Activated T-helper 17 cell treated with anti-CD3 and anti-CD28 coated beads, Interleukin-2, amount 50 U/mL, for 72 hours (primary cell): ENCODE results near the gene ASPN. TPM values are rescaled to one million over a fixed set of nuclear protein-coding genes. Genes with fewer than 3 reads are reported as not detected.
"Not testable (repeated sequence)": the region's sequence is repeated elsewhere in the genome, so short reads cannot be mapped to it uniquely, and the experiment has no call there.

Source experiments
- ATAC-seq: fragments of 150-1000 bp; cut with Tn5 transposase; replicated peaks from 2 replicates; pipeline ENCODE4 v1.10.0; 2021; ENCODE audit warnings: mild to moderate bottlenecking, moderate library complexity
- H3K27ac Mint-ChIP-seq: one replicate; pipeline ENCODE4 v1.8.0; 2022; ENCODE audit warnings: mixed read lengths
- H3K27me3 Mint-ChIP-seq: one replicate; pipeline ENCODE4 v1.8.0; 2022; ENCODE audit warnings: mixed read lengths
- H3K36me3 Mint-ChIP-seq: one replicate; pipeline ENCODE4 v1.8.0; 2022; ENCODE audit warnings: low read depth, mild to moderate bottlenecking, mixed read lengths
- H3K4me1 Mint-ChIP-seq: one replicate; pipeline ENCODE4 v1.8.0; 2022; ENCODE audit warnings: mixed read lengths
- H3K4me3 Mint-ChIP-seq: one replicate; pipeline ENCODE4 v1.8.0; 2022; ENCODE audit warnings: mild to moderate bottlenecking, mixed read lengths
- H3K9me3 Mint-ChIP-seq: one replicate; pipeline ENCODE4 v1.8.0; 2022; ENCODE audit warnings: mixed read lengths
- total RNA-seq, 2 donors: library from RNA; stranded (reverse); gene quantifications; one replicate each; pipeline ENCODE4 v1.2.3, GENCODE V29; 2022

Gene ASPN
- total RNA-seq, 2 donors from 2014 or later: not detected

- H3K27me3 Mint-ChIP-seq: no peaks in the 10 kb centered on the region
- H3K36me3 Mint-ChIP-seq: peaks cover 5% of the 10 kb centered on the region
- H3K4me3 Mint-ChIP-seq: no peak overlapping the region
- ATAC-seq: no peak
- no peak overlapping the region for H3K27ac Mint-ChIP-seq
- no peaks in the 10 kb centered on the region for H3K4me1 Mint-ChIP-seq
- no peaks in the 10 kb centered on the region for H3K9me3 Mint-ChIP-seq
These were observed 52.5 kb downstream of the ASPN start for GRCh38 chr9:92429836-92430235.

- no peak overlapping the region for H3K27ac Mint-ChIP-seq
- no peaks in the 10 kb centered on the region for H3K9me3 Mint-ChIP-seq
- peaks cover 5% of the 10 kb centered on the region for H3K36me3 Mint-ChIP-seq
- ATAC-seq: no peak
- H3K4me3 Mint-ChIP-seq: no peak overlapping the region
- no peaks in the 10 kb centered on the region for H3K4me1 Mint-ChIP-seq
- H3K27me3 Mint-ChIP-seq: no peaks in the 10 kb centered on the region
These were observed 55.7 kb downstream of the ASPN start for GRCh38 chr9:92426501-92427145.

- Mint-ChIP-seq H3K27ac (no peak overlapping the region), H3K36me3 (peaks cover 5% of the 10 kb centered on the region), H3K27me3 (no peaks in the 10 kb centered on the region), H3K9me3 (no peaks in the 10 kb centered on the region), H3K4me3 (no peak overlapping the region), H3K4me1 (no peaks in the 10 kb centered on the region)
- no peak for ATAC-seq
These were observed 56.8 kb downstream of the ASPN start for GRCh38 chr9:92425474-92425873.

- no peaks in the 10 kb centered on the region for H3K27me3 Mint-ChIP-seq
- no peaks in the 10 kb centered on the region for H3K9me3 Mint-ChIP-seq
- H3K36me3 Mint-ChIP-seq: no peaks in the 10 kb centered on the region
- H3K4me3 Mint-ChIP-seq: no peak within 1 kb of the TSS
- no peak for ATAC-seq
- no peaks in the 10 kb centered on the region for H3K4me1 Mint-ChIP-seq
- H3K27ac Mint-ChIP-seq: no peak within 1 kb of the TSS
These were observed 58.0 kb downstream of the ASPN start, which contains the start of gene OMD for GRCh38 chr9:92424340-92424739. TSS of gene OMD (minus strand) at chr9:92424471. CDS start at chr9:92417558, 6,913 bp downstream.

GRCh38 chr9:92423612-92424011, 58.7 kb downstream of the ASPN start:
- Mint-ChIP-seq H3K27me3 (no peaks in the 10 kb centered on the region), H3K4me1 (no peaks in the 10 kb centered on the region), H3K4me3 (no peak overlapping the region), H3K9me3 (no peaks in the 10 kb centered on the region), H3K36me3 (no peaks in the 10 kb centered on the region), H3K27ac (no peak overlapping the region)
- ATAC-seq: no peak

GRCh38 chr9:92422611-92423338, 59.5 kb downstream of the ASPN start:
- Mint-ChIP-seq H3K36me3 (no peaks in the 10 kb centered on the region), H3K4me1 (no peaks in the 10 kb centered on the region), H3K4me3 (no peak overlapping the region), H3K27ac (no peak overlapping the region), H3K27me3 (no peaks in the 10 kb centered on the region), H3K9me3 (no peaks in the 10 kb centered on the region)
- no peak for ATAC-seq

GRCh38 chr9:92414566-92414965, 67.7 kb downstream of the ASPN start:
- no peaks in the 10 kb centered on the region for H3K36me3 Mint-ChIP-seq
- no peak overlapping the region for H3K27ac Mint-ChIP-seq
- H3K27me3 Mint-ChIP-seq: no peaks in the 10 kb centered on the region
- ATAC-seq: no peak
- H3K4me3 Mint-ChIP-seq: no peak overlapping the region
- H3K4me1 Mint-ChIP-seq: no peaks in the 10 kb centered on the region
- no peaks in the 10 kb centered on the region for H3K9me3 Mint-ChIP-seq

GRCh38 chr9:92411157-92411556, 71.1 kb downstream of the ASPN start:
- H3K4me3 Mint-ChIP-seq, ATAC-seq: not testable (repeated sequence)

GRCh38 chr9:92408747-92409478, 73.4 kb downstream of the ASPN start:
- Mint-ChIP-seq H3K4me3 (no peak overlapping the region), H3K36me3 (no peaks in the 10 kb centered on the region), H3K27ac (no peak overlapping the region), H3K27me3 (no peaks in the 10 kb centered on the region), H3K9me3 (no peaks in the 10 kb centered on the region), H3K4me1 (peaks cover 10% of the 10 kb centered on the region)
- ATAC-seq: no peak

More at GRCh38 chr9:92411157-92411556, 71.1 kb downstream of the ASPN start:
- not testable (repeated sequence) for H3K36me3 Mint-ChIP-seq, H3K9me3 Mint-ChIP-seq, H3K27ac Mint-ChIP-seq, H3K4me1 Mint-ChIP-seq, H3K27me3 Mint-ChIP-seq

GRCh38 chr9:92407818-92408217, 74.5 kb downstream of the ASPN start:
- no peak for ATAC-seq
- Mint-ChIP-seq H3K4me1 (peaks cover 10% of the 10 kb centered on the region), H3K4me3 (no peak overlapping the region), H3K27ac (no peak overlapping the region), H3K9me3 (no peaks in the 10 kb centered on the region), H3K36me3 (no peaks in the 10 kb centered on the region), H3K27me3 (no peaks in the 10 kb centered on the region)

GRCh38 chr9:92406477-92406876, 75.8 kb downstream of the ASPN start:
- Mint-ChIP-seq H3K36me3 (no peaks in the 10 kb centered on the region), H3K9me3 (no peaks in the 10 kb centered on the region), H3K27me3 (no peaks in the 10 kb centered on the region), H3K4me1 (peaks cover 15% of the 10 kb centered on the region), H3K27ac (peak overlapping the region; percentile 42), H3K4me3 (peak overlapping the region; percentile 48)
- peak; percentile 66 for ATAC-seq

Other genes with a start within 250 kb of the ASPN start
- gene IARS1, start 188.8 kb downstream of the ASPN start, total RNA-seq: 100 to 1,000 TPM; 130 to 206 TPM
- 10 to 100 TPM; 62.3 to 62.7 TPM for gene NOL8, start 157.2 kb downstream of the ASPN start, total RNA-seq
- 10 to 100 TPM; 19.3 to 31.5 TPM for gene CENPP, start 156.6 kb downstream of the ASPN start, total RNA-seq
- gene OGN, start 77.9 kb downstream of the ASPN start, total RNA-seq: under 1 TPM in 1 of 2 donors, not detected in 1; 0.30 TPM
- not detected for gene OMD, start 58.0 kb downstream of the ASPN start, total RNA-seq
- not detected for gene ECM2, start 53.5 kb upstream of the ASPN start, total RNA-seq
- gene IPPK, start 187.6 kb upstream of the ASPN start, total RNA-seq: 10 to 100 TPM; 15.1 to 18.1 TPM